ENCODE measurements around the gene PCDHB15.
"Not testable (repeated sequence)": the region's sequence is repeated elsewhere in the genome, so short reads cannot be mapped to it uniquely, and the experiment has no call there.

DNA sequence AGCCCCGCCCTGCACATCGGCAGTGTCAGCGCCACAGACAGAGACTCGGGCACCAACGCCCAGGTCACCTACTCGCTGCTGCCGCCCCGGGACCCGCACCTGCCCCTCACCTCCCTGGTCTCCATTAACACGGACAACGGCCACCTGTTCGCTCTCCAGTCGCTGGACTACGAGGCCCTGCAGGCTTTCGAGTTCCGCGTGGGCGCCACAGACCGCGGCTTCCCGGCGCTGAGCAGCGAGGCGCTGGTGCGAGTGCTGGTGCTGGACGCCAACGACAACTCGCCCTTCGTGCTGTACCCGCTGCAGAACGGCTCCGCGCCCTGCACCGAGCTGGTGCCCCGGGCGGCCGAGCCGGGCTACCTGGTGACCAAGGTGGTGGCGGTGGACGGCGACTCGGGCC lies 1.8 kb downstream of the PCDHB15 start:
- not testable (repeated sequence) for TF ChIP-seq CTCF, POLR2A (IDR thresholded peaks at IDR 0.05)

All from body of pancreas (tissue), 4 donors.